H7 (cell line): Measurements from ENCODE around the gene PCTP. TPM values are rescaled to one million over a fixed set of nuclear protein-coding genes. Genes with fewer than 3 reads are reported as not detected.

Experiments used
- DNase-seq: peaks from one replicate; pipeline ENCODE4 v3.0.0; 2012
- H3K27me3 ChIP-seq: 2 replicates; pipeline ENCODE4 v1.6.0; 2011; ENCODE audit warnings: mild to moderate bottlenecking, low read length; ENCODE audit not compliant: control insufficient read depth, insufficient read depth
- H3K36me3 ChIP-seq: replicated peaks from 2 replicates; pipeline ENCODE4 v1.5.1; 2011; ENCODE audit warnings: low read length; ENCODE audit not compliant: control insufficient read depth, insufficient read depth
- H3K4me3 ChIP-seq: 2 replicates; pipeline ENCODE4 v1.5.1; 2011; ENCODE audit warnings: low read depth, mild to moderate bottlenecking, control low read depth, low read length, moderate library complexity; ENCODE audit not compliant: insufficient read depth
- total RNA-seq: library from RNA; depleted of rRNA; stranded (reverse); fragments of >200 nt; shearing (Covaris generic); gene quantifications from 2 replicates; pipeline ENCODE4 v1.2.3, GENCODE V29; 2014

Gene PCTP
- total RNA-seq, 1 experiment from 2014 or later, result 20.3 TPM

- H3K36me3 ChIP-seq, result no peaks in the 10 kb centered on the region
- no peaks in the 10 kb centered on the region for H3K27me3 ChIP-seq
- H3K4me3 ChIP-seq, result no peak overlapping the region
- no peak for DNase-seq
Measured at GRCh38 chr17:55720919-55721836, 29.7 kb upstream of the PCTP start.

DNA sequence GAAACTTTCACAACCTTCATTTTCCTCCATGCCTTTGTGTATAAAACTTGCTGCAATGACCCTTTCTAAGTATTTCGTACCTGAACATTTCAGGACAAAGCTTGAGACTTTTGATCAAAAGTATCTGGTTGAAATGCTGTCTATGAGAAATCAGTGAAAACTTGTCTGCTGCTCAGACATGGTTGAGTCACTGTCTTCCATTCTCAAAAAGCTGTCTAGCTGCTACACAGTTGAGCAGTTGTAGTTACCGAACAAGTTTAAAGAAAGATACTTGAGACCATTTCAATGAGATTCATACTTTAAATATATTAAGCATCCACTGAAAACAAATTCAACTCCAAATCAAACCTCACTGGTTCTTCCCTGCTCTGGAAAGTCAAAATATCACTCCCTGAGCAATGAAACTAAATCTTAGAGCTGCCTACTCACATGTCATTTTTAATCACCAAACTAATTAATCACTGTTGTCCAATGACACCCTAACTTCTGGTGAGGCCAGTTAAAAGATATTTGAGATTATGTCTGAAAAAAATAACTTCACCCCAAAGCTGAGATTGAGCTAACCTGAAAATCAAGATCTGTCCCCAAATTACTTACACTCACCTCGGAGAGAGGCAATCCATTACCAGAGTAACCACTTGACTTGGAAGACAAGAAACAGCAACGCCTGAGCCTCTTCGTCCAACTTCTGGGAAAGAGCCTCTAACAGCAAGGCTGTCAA lies 28.7 kb upstream of the PCTP start:
- DNase-seq, result no peak
- H3K36me3 ChIP-seq, result no peaks in the 10 kb centered on the region
- no peaks in the 10 kb centered on the region for H3K27me3 ChIP-seq
- H3K4me3 ChIP-seq, result peak overlapping the region; percentile 16; the same call in 1 of the 2 replicates

GRCh38 chr17:55722742-55723487 lies 27.9 kb upstream of the PCTP start, which contains the start of gene TMEM100:
Gene TMEM100 (minus strand): TSS chr17:55722864. CDS start chr17:55721070, 1,794 bp downstream.
- Histone ChIP-seq H3K4me3 (peak within 1 kb of the TSS; percentile 16), H3K27me3 (no peaks in the 10 kb centered on the region), H3K36me3 (no peaks in the 10 kb centered on the region)
- DNase-seq, result no peak

DNA sequence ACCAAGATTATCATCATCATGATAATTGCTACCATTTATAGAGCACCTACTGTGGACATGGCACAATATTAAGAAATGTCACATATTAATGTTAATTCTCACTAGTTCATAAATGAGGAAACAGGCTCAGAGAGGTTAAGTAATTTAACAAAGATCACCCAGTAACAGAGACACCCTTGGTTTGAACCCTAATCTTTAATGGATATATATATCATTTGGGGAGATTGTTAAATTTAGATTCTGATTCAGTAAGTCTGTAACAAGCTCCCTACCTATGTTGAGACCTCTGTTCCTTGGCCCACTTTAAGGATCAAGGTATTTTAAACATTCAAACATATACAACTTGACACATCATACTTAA lies 27.4 kb upstream of the PCTP start:
- no peak overlapping the region for H3K4me3 ChIP-seq

DNA sequence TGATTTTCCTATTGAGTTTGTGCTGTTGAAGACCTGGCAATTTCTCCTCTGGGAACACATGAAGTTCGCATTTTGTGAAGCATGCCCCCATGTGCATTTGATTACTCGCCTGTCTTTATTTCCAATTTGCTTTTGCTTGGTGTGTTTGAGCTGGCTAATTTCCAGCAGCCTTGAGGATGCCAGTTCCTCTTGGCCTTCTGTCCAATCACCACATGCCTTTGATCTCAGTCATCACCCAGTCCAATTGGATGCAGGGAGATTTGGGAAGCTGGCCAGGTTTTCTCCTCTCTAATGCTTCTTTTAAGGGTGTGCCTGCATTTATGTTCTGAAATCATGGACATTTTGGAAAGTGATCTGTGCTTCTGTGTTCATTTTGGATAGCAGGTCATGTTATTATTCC lies 24.4 kb upstream of the PCTP start:
- H3K4me3 ChIP-seq, result no peak overlapping the region
- DNase-seq, result no peak
- H3K27me3 ChIP-seq, result no peaks in the 10 kb centered on the region
- H3K36me3 ChIP-seq, result no peaks in the 10 kb centered on the region

More for the DNA sequence above, 27.4 kb upstream of the PCTP start:
- no peaks in the 10 kb centered on the region for H3K27me3 ChIP-seq
- H3K36me3 ChIP-seq, result no peaks in the 10 kb centered on the region
- no peak for DNase-seq

- DNase-seq, result no peak
- Histone ChIP-seq H3K27me3 (no peaks in the 10 kb centered on the region), H3K36me3 (no peaks in the 10 kb centered on the region), H3K4me3 (no peak overlapping the region)
Measured at GRCh38 chr17:55727275-55727674, 23.6 kb upstream of the PCTP start.

GRCh38 chr17:55727920-55728319 lies 22.9 kb upstream of the PCTP start:
- Histone ChIP-seq H3K27me3 (no peaks in the 10 kb centered on the region), H3K4me3 (no peak overlapping the region), H3K36me3 (no peaks in the 10 kb centered on the region)
- DNase-seq, result no peak

- H3K36me3 ChIP-seq, result no peaks in the 10 kb centered on the region
- no peak overlapping the region for H3K4me3 ChIP-seq
- H3K27me3 ChIP-seq, result no peaks in the 10 kb centered on the region
- DNase-seq, result no peak
Measured at GRCh38 chr17:55728361-55728760, 22.5 kb upstream of the PCTP start.

DNA sequence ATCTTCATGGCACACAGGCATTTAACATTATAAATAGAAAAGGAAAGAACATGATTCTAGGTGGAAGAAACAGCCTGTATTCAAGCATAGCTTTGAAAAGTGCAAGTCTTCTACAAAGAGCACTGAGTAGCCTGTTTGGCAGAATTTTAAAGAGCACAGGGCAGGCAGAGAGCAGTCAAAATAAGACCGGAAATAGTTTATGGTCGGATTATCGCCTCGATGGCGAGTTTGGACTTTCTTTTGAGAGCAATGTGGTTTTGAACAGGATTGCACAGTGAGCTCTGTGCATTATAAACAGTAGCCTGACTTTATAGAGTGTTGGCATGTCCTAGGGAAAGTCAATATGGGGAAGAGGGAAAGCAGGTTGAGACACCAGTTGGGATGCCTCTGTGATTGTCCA lies 22.0 kb upstream of the PCTP start:
- Histone ChIP-seq H3K4me3 (no peak overlapping the region), H3K36me3 (no peaks in the 10 kb centered on the region), H3K27me3 (no peaks in the 10 kb centered on the region)
- no peak for DNase-seq

GRCh38 chr17:55729484-55729883 lies 21.4 kb upstream of the PCTP start:
- no peak for DNase-seq
- no peaks in the 10 kb centered on the region for H3K27me3 ChIP-seq
- no peak overlapping the region for H3K4me3 ChIP-seq
- no peaks in the 10 kb centered on the region for H3K36me3 ChIP-seq

GRCh38 chr17:55730380-55730779 lies 20.5 kb upstream of the PCTP start:
- DNase-seq, result no peak
- H3K36me3 ChIP-seq, result no peaks in the 10 kb centered on the region
- H3K27me3 ChIP-seq, result no peaks in the 10 kb centered on the region
- H3K4me3 ChIP-seq, result no peak overlapping the region

DNA sequence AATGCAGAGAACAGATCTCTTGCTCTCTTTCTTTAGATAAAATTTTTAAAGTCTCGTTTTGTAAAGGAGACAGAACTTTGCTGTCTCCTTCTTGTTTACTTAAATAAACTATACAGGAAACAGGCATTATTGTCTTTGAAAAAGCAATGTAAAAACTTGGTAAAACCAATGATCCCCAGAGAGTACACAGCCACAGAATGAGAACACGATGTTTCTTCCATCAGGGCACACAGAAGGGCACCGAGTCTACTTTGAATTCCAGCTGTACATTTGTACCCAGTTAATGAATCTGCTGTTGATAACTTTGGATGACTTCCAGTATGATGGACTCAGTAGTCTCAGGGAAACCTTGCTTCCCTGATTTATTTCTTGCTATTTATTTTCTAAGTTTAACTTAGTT lies 20.0 kb upstream of the PCTP start:
- no peak for DNase-seq
- H3K27me3 ChIP-seq, result no peaks in the 10 kb centered on the region
- no peaks in the 10 kb centered on the region for H3K36me3 ChIP-seq
- no peak overlapping the region for H3K4me3 ChIP-seq

DNA sequence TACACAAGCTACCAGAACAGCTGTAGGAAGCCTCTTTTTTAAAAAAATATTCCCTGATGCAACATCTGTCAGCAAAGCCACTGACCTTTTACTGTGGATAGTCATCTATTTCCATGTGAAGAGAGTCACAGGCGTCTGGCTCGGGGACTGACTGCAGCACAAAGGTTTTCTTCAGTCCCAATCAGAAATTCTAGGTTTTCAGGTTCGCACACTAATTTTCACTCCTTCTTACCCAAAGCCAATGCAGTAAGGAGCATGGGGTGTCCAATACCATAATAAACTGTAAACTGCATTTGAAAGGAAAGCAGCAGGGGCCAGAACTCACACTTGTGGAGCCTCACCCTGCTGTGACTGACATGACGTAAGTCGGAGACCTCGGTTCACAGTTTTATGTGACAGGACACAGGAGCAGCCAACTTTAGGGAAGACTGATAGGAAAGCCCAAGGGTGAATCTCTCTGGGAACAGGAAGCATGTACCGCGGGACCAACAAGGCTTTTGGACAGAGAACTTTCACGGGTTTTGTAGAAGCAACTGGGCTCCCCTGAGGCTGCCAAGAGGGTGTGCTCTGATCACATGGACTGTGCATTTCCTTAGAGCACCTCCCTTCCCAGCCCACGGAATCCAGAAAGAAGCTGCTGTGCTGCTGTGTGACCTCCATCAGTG lies 19.1 kb upstream of the PCTP start:
- DNase-seq, result no peak
- Histone ChIP-seq H3K4me3 (no peak overlapping the region), H3K36me3 (no peaks in the 10 kb centered on the region), H3K27me3 (no peaks in the 10 kb centered on the region)

- Histone ChIP-seq H3K36me3 (no peaks in the 10 kb centered on the region), H3K27me3 (no peaks in the 10 kb centered on the region), H3K4me3 (no peak overlapping the region)
- peak; percentile 26 for DNase-seq
Measured at GRCh38 chr17:55734128-55734781, 16.6 kb upstream of the PCTP start.
